GM10248 (cell line): Measurements from ENCODE around the gene TANC1.

Experiments used
- CTCF ChIA-PET: fragments of 300-600 bp; sonication (Branson Sonifier 250); formaldehyde crosslinking; extraction: SDS; loops from one replicate; lab custom pipeline; 2021; ENCODE audit warnings: antibody characterized with exemption; lab: Yijun Ruan, JAX
- POLR2A ChIA-PET: fragments of 350-650 bp; sonication (Branson Sonifier 250); formaldehyde crosslinking; extraction: SDS; loops from one replicate; lab custom pipeline; 2020; ENCODE audit warnings: antibody characterized with exemption; lab: Yijun Ruan, JAX
- DNase-seq: peaks from one replicate; pipeline ENCODE4 v3.0.0; 2012; ENCODE audit errors: extremely low spot score
- TF ChIP-seq, protein P1 (sequence below): IDR thresholded peaks from 2 replicates; pipeline ENCODE4 v1.5.1; 2012; ENCODE audit warnings: mild to moderate bottlenecking, low read depth; ENCODE audit errors: extremely low read depth, missing control alignments, control extremely low read depth

TANC1 gene

GRCh38 chr2:159065313-159065712 is 96.9 kb downstream of the TANC1 start:
- CTCF ChIA-PET = interaction anchor here (1.1 to 2.6 kb wide), 3 partner anchors 10 to 136 kb away, joined by 3 to 8 read pairs (median 3); no protein-coding TSS in a partner anchor
- no peak for DNase-seq
- POLR2A ChIA-PET = no interaction called here
- TF ChIP-seq, protein P1, sequence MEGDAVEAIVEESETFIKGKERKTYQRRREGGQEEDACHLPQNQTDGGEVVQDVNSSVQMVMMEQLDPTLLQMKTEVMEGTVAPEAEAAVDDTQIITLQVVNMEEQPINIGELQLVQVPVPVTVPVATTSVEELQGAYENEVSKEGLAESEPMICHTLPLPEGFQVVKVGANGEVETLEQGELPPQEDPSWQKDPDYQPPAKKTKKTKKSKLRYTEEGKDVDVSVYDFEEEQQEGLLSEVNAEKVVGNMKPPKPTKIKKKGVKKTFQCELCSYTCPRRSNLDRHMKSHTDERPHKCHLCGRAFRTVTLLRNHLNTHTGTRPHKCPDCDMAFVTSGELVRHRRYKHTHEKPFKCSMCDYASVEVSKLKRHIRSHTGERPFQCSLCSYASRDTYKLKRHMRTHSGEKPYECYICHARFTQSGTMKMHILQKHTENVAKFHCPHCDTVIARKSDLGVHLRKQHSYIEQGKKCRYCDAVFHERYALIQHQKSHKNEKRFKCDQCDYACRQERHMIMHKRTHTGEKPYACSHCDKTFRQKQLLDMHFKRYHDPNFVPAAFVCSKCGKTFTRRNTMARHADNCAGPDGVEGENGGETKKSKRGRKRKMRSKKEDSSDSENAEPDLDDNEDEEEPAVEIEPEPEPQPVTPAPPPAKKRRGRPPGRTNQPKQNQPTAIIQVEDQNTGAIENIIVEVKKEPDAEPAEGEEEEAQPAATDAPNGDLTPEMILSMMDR = no peak

- POLR2A ChIA-PET = no interaction called here
- CTCF ChIA-PET = interaction anchor here (1.1 to 2.6 kb wide), 3 partner anchors 10 to 137 kb away, joined by 3 to 8 read pairs (median 3); no protein-coding TSS in a partner anchor
- no peak for DNase-seq
- TF ChIP-seq, protein P1 = no peak
Measured at GRCh38 chr2:159065891-159066290, 97.5 kb downstream of the TANC1 start.

GRCh38 chr2:159066541-159067156 is 98.2 kb downstream of the TANC1 start:
- CTCF ChIA-PET = interaction anchor here (1.6 kb wide), 1 partner anchor 137 kb away, joined by 3 read pairs; no protein-coding TSS in a partner anchor

DNA sequence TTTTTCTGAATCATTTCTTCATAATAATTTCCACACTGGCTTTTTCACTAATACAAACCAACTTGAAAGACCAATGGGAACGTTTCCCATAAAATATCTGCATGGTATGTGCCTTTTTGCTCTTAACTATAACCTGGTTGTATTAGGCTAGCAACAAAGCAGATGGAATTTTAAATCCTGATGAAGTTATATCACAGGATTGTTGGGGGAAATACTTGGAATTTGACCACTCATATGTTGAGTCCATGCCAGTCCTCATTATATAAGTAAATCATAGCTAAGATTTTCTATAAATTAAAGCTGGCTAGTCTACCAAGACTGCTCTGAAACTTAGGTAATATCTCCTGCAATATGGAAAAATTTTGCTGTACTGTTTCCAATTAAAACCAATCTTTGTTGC is 99.5 kb downstream of the TANC1 start:
- ChIA-PET CTCF (no interaction called here), POLR2A (no interaction called here)

More at GRCh38 chr2:159066541-159067156, 98.2 kb downstream of the TANC1 start:
- POLR2A ChIA-PET = no interaction called here
- TF ChIP-seq, protein P1 = no peak
- no peak for DNase-seq

DNA sequence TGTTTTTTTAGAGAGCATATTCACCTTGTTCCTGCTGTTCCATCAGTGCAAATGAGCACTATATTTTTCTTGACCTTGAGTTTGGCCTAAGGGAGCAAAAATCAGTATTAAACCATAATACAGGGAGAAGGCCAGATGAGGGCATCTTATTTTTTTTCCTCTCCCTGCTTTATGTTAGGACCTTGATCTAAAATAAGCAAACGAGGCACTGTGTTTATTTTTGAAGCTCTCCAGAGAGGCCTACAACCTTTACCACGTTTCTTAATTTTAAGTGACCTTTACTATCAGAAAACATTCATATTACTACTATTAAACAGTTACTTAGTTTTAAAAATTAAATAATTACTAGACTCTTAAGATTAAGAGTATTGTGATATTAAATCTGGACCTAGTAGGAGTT is 100.8 kb downstream of the TANC1 start:
- ChIA-PET POLR2A (no interaction called here), CTCF (no interaction called here)
- TF ChIP-seq, protein P1 = no peak
- no peak for DNase-seq

More for the DNA sequence above, 99.5 kb downstream of the TANC1 start:
- TF ChIP-seq, protein P1 = no peak
- DNase-seq = no peak

- ChIA-PET CTCF (interaction anchor here (1.2 to 1.3 kb wide), 2 partner anchors 49 to 63 kb away, joined by 3 read pairs; no protein-coding TSS in a partner anchor), POLR2A (no interaction called here)
- TF ChIP-seq, protein P1 = no peak
Measured at GRCh38 chr2:159070235-159070634, 101.8 kb downstream of the TANC1 start.

More at GRCh38 chr2:159070235-159070634, 101.8 kb downstream of the TANC1 start:
- DNase-seq = no peak
